HEK293 (cell line): ENCODE data around the gene ATP13A4.

ENCODE experiments used
- BCL11A ChIP-seq: fragments of 450-650 bp; formaldehyde crosslinking; IDR thresholded peaks from 2 replicates; pipeline ENCODE4 v1.5.1; 2016; ENCODE audit warnings: low read depth, missing biosample characterization, missing genetic modification characterization
- MYNN ChIP-seq: fragments of 450-650 bp; formaldehyde crosslinking; IDR thresholded peaks from 2 replicates; pipeline ENCODE4 v1.5.1; 2016; ENCODE audit warnings: missing biosample characterization, missing genetic modification characterization, borderline replicate concordance
- PRDM4 ChIP-seq: fragments of 450-650 bp; formaldehyde crosslinking; IDR thresholded peaks from 2 replicates; pipeline ENCODE4 v1.5.1; 2017; ENCODE audit warnings: missing biosample characterization, missing genetic modification characterization
- SP2 ChIP-seq: fragments of 450-650 bp; formaldehyde crosslinking; IDR thresholded peaks from 2 replicates; pipeline ENCODE4 v1.5.1; 2016; ENCODE audit warnings: missing biosample characterization, missing genetic modification characterization
- SP3 ChIP-seq: fragments of 450-650 bp; formaldehyde crosslinking; IDR thresholded peaks from 2 replicates; pipeline ENCODE4 v1.5.1; 2016; ENCODE audit warnings: missing biosample characterization, missing genetic modification characterization
- TSHZ1 ChIP-seq: fragments of 450-650 bp; formaldehyde crosslinking; IDR thresholded peaks from 2 replicates; pipeline ENCODE4 v1.5.1; 2016; ENCODE audit warnings: missing biosample characterization, missing genetic modification characterization, borderline replicate concordance
- YY1 ChIP-seq: fragments of 450-650 bp; formaldehyde crosslinking; IDR thresholded peaks from 2 replicates; pipeline ENCODE4 v1.5.1; 2018; ENCODE audit warnings: missing biosample characterization, missing genetic modification characterization
- YY2 ChIP-seq: fragments of 450-650 bp; formaldehyde crosslinking; IDR thresholded peaks from 2 replicates; pipeline ENCODE4 v1.5.1; 2016; ENCODE audit warnings: missing biosample characterization, missing genetic modification characterization
- ZBTB10 ChIP-seq: fragments of 450-650 bp; formaldehyde crosslinking; IDR thresholded peaks from 2 replicates; pipeline ENCODE4 v1.5.1; 2016; ENCODE audit warnings: missing biosample characterization, missing genetic modification characterization
- ZBTB11 ChIP-seq: fragments of 450-650 bp; formaldehyde crosslinking; conservative IDR thresholded peaks from 2 replicates; pipeline ENCODE4 v1.5.1; 2016; ENCODE audit warnings: low read depth, missing biosample characterization, missing genetic modification characterization
- ZBTB44 ChIP-seq: fragments of 450-650 bp; IDR thresholded peaks from 2 replicates; pipeline ENCODE4 v1.5.1; 2018; ENCODE audit warnings: missing biosample characterization, mild to moderate bottlenecking, missing genetic modification characterization
- ZBTB6 ChIP-seq: fragments of 450-650 bp; formaldehyde crosslinking; IDR thresholded peaks from 2 replicates; pipeline ENCODE4 v1.5.1; 2017; ENCODE audit warnings: missing biosample characterization, missing genetic modification characterization
- ZFHX2 ChIP-seq: fragments of 450-650 bp; formaldehyde crosslinking; conservative IDR thresholded peaks from 2 replicates; pipeline ENCODE4 v1.5.1; 2016; ENCODE audit warnings: missing biosample characterization, missing genetic modification characterization
- ZNF23 ChIP-seq: fragments of 450-650 bp; formaldehyde crosslinking; IDR thresholded peaks from 2 replicates; pipeline ENCODE4 v1.5.1; 2016; ENCODE audit warnings: missing biosample characterization, missing genetic modification characterization, borderline replicate concordance
- ZNF394 ChIP-seq: fragments of 450-650 bp; formaldehyde crosslinking; IDR thresholded peaks from 2 replicates; pipeline ENCODE4 v1.5.1; 2016; ENCODE audit warnings: missing biosample characterization, missing genetic modification characterization, mild to moderate bottlenecking, moderate library complexity, borderline replicate concordance
- ZNF560 ChIP-seq: fragments of 450-650 bp; formaldehyde crosslinking; IDR thresholded peaks from 2 replicates; pipeline ENCODE4 v1.5.1; 2017; ENCODE audit warnings: missing biosample characterization, missing genetic modification characterization, borderline replicate concordance
- ZNF561 ChIP-seq: fragments of 450-650 bp; IDR thresholded peaks from 2 replicates; pipeline ENCODE4 v1.5.1; 2018; ENCODE audit warnings: missing biosample characterization, missing genetic modification characterization, borderline replicate concordance
- ZNF626 ChIP-seq: fragments of 450-650 bp; sonication (Bioruptor Pico); formaldehyde crosslinking; IDR thresholded peaks from 2 replicates; pipeline ENCODE4 v1.5.1; 2018; ENCODE audit warnings: missing biosample characterization, missing genetic modification characterization, inconsistent platforms
- ZNF707 ChIP-seq: fragments of 450-650 bp; formaldehyde crosslinking; IDR thresholded peaks from 2 replicates; pipeline ENCODE4 v1.5.1; 2016; ENCODE audit warnings: missing biosample characterization, missing genetic modification characterization
- ZNF792 ChIP-seq: fragments of 450-650 bp; formaldehyde crosslinking; IDR thresholded peaks from 2 replicates; pipeline ENCODE4 v1.5.1; 2016; ENCODE audit warnings: missing biosample characterization, missing genetic modification characterization
- ZNF837 ChIP-seq: fragments of 450-650 bp; formaldehyde crosslinking; IDR thresholded peaks from 2 replicates; pipeline ENCODE4 v1.5.1; 2016; ENCODE audit warnings: missing biosample characterization, missing genetic modification characterization

ATP13A4 gene

GRCh38 chr3:193590088-193590856, 35.6 kb upstream of the ATP13A4 start (continued):
- TF ChIP-seq PRDM4 (no peak), BCL11A (tag by site-specific recombination) (no peak), MYNN (tag by site-specific recombination) (no peak), ZBTB10 (tag by site-specific recombination) (no peak), ZNF626 (no peak), ZNF394 (peak; percentile 21; the same call in 1 of the 2 replicates), ZNF561 (tag by site-specific recombination) (no peak), ZFHX2 (tag by site-specific recombination) (no peak), ZBTB44 (tag by site-specific recombination) (no peak), TSHZ1 (tag by site-specific recombination) (no peak), ZNF560 (tag by site-specific recombination) (no peak), YY1 (0 out of 2 replicates have a peak, but pooled peaks have one; percentile 24), ZNF837 (no peak), ZNF23 (tag by site-specific recombination) (no peak), SP3 (tag by site-specific recombination) (peak; percentile 63), ZNF792 (tag by site-specific recombination) (no peak), ZBTB11 (tag by site-specific recombination) (no peak), YY2 (tag by site-specific recombination) (no peak), ZNF707 (no peak), ZBTB6 (no peak), SP2 (tag by site-specific recombination) (peak; percentile 92)
